H1 (cell line): ENCODE data around the gene LDHB. TPM values are rescaled to one million over a fixed set of nuclear protein-coding genes. Genes with fewer than 3 reads are reported as not detected.

ENCODE experiments used
- CTCF ChIA-PET: fragments of 300-600 bp; sonication (Branson Sonifier 250); formaldehyde crosslinking; loops from one replicate; lab custom pipeline; 2021; ENCODE audit not compliant: partially characterized antibody; lab: Charles Lee
- POLR2A ChIA-PET: fragments of 300-600 bp; sonication (Branson Sonifier 250); formaldehyde crosslinking; loops from one replicate; lab custom pipeline; 2021; ENCODE audit warnings: inconsistent platforms; ENCODE audit not compliant: partially characterized antibody; lab: Charles Lee
- DNase-seq, 2 experiments: peaks; one replicate each; pipeline versions ENCODE4 v3.0.0 to v3.0.0-alpha.2; 2010 to 2022; ENCODE audit warnings: low spot score in 2 of 2, low read depth in 1 of 2, mixed read lengths in 1 of 2
- FAIRE-seq: peaks from 2 replicates; lab custom pipeline; 2011; peaks lifted over from hg19 to GRCh38; lab: Jason Lieb, UNC
- H2AFZ ChIP-seq: 2 replicates; pipeline ENCODE4 v1.8.1; 2012; ENCODE audit warnings: low read length, inconsistent platforms
- H2AK5ac ChIP-seq: 2 replicates; pipeline ENCODE4 v1.6.1; 2013; ENCODE audit warnings: low read depth, low read length
- H2BK120ac ChIP-seq: replicated peaks from 2 replicates; pipeline ENCODE3; 2013; ENCODE audit warnings: low read depth, low read length, inconsistent platforms
- H2BK12ac ChIP-seq: 2 replicates; pipeline ENCODE4 v1.6.1; 2013; ENCODE audit warnings: low read depth, low read length
- H2BK15ac ChIP-seq: 2 replicates; pipeline ENCODE4 v1.6.1; 2013; ENCODE audit warnings: low read length
- H2BK20ac ChIP-seq: 2 replicates; pipeline ENCODE4 v1.6.1; 2013; ENCODE audit warnings: low read length
- H2BK5ac ChIP-seq: 2 replicates; pipeline ENCODE4 v1.6.1; 2013; ENCODE audit warnings: low read depth, low read length
- H3K14ac ChIP-seq: 2 replicates; pipeline ENCODE4 v1.6.1; 2013; ENCODE audit warnings: inconsistent platforms; ENCODE audit not compliant: insufficient read length
- H3K18ac ChIP-seq: 2 replicates; pipeline ENCODE4 v1.6.1; 2013; ENCODE audit warnings: low read length; ENCODE audit errors: extremely low read depth
- H3K23ac ChIP-seq: 2 replicates; pipeline ENCODE4 v1.6.1; 2013; ENCODE audit warnings: inconsistent platforms; ENCODE audit not compliant: insufficient read length
- H3K23me2 ChIP-seq: 2 replicates; pipeline ENCODE4 v1.6.1; 2013; ENCODE audit warnings: low read depth, low read length
- H3K27ac ChIP-seq: 2 replicates; pipeline ENCODE4 v1.6.1; 2011; ENCODE audit warnings: low read depth, low read length, inconsistent platforms
- H3K27me3 ChIP-seq, 4 experiments: replicated peaks in 1 of 4; 1 replicate in 1 of 4; 2 replicates in 3 of 4; pipeline versions ENCODE4 v1.6.1 to v1.8.1; 2011 to 2013; ENCODE audit warnings: low read length in 3 of 4, mild to moderate bottlenecking in 3 of 4, inconsistent platforms in 2 of 4, mixed read lengths in 2 of 4, moderate library complexity in 1 of 4; ENCODE audit not compliant: control insufficient read depth in 3 of 4, insufficient read depth in 3 of 4; ENCODE audit errors: extremely low read depth in 1 of 4
- H3K36me3 ChIP-seq, 4 experiments: 2 replicates each; pipeline versions ENCODE4 v1.6.1 to v1.8.1; 2011 to 2013; ENCODE audit warnings: mild to moderate bottlenecking in 4 of 4, low read length in 3 of 4, moderate library complexity in 2 of 4, control low read depth in 1 of 4, inconsistent platforms in 1 of 4; ENCODE audit not compliant: insufficient read depth in 4 of 4, control insufficient read depth in 2 of 4
- H3K4ac ChIP-seq: replicated peaks from 2 replicates; pipeline ENCODE3; 2013; ENCODE audit warnings: low read length, low read depth, mixed read lengths, inconsistent platforms; ENCODE audit not compliant: insufficient read length
- H3K4me1 ChIP-seq, 4 experiments: replicated peaks in 1 of 4; 1 replicate in 1 of 4; 2 replicates in 3 of 4; pipeline versions ENCODE4 v1.6.1 to v1.8.1; 2011 to 2013; ENCODE audit warnings: low read length in 3 of 4, inconsistent platforms in 2 of 4, mixed read lengths in 1 of 4; ENCODE audit not compliant: insufficient read depth in 4 of 4, control insufficient read depth in 3 of 4
- H3K4me2 ChIP-seq, 2 experiments: 2 replicates each; pipeline versions ENCODE4 v1.6.1 to v1.8.1; 2011 to 2013; ENCODE audit warnings: low read depth in 2 of 2, low read length in 2 of 2, control low read depth in 1 of 2, inconsistent platforms in 1 of 2, mild to moderate bottlenecking in 1 of 2; ENCODE audit not compliant: insufficient read depth in 1 of 2
- H3K4me3 ChIP-seq, 4 experiments: fragments of 200-600, 300-600 bp in 1 of 4; sonication (generic), shearing (Covaris generic), sonication (Bioruptor Twin) in 1 of 4; 2 replicates each; pipeline versions ENCODE4 v1.5.1 to v1.8.1; 2011 to 2016; ENCODE audit warnings: low read length in 4 of 4, low read depth in 3 of 4, control low read depth in 2 of 4, inconsistent platforms in 2 of 4, mild to moderate bottlenecking in 2 of 4, mixed read lengths in 1 of 4, moderate library complexity in 1 of 4; ENCODE audit not compliant: insufficient read depth in 2 of 4; ENCODE audit errors: extremely low read depth in 1 of 4
- H3K56ac ChIP-seq: replicated peaks from 2 replicates; pipeline ENCODE3; 2013; ENCODE audit warnings: low read depth, mild to moderate bottlenecking, mixed read lengths, low read length, inconsistent platforms; ENCODE audit not compliant: insufficient read length
- H3K79me1 ChIP-seq: 2 replicates; pipeline ENCODE4 v1.6.1; 2013; ENCODE audit warnings: low read depth, low read length, control low read depth
- H3K79me2 ChIP-seq, 2 experiments: 2 replicates each; pipeline versions ENCODE4 v1.6.1 to v1.8.1; 2012 to 2013; ENCODE audit warnings: low read length in 2 of 2, mild to moderate bottlenecking in 2 of 2, inconsistent platforms in 1 of 2; ENCODE audit not compliant: insufficient read depth in 2 of 2, control insufficient read depth in 1 of 2
- H3K9ac ChIP-seq, 4 experiments: replicated peaks in 1 of 4; 1 replicate in 1 of 4; 2 replicates in 3 of 4; pipeline versions ENCODE4 v1.6.1 to v1.8.1; 2011 to 2013; ENCODE audit warnings: low read depth in 3 of 4, low read length in 3 of 4, control low read depth in 2 of 4, mild to moderate bottlenecking in 2 of 4, moderate library complexity in 2 of 4, inconsistent platforms in 1 of 4; ENCODE audit errors: extremely low read depth in 1 of 4
- H3K9me3 ChIP-seq, 2 experiments: 2 replicates each; pipeline versions ENCODE4 v1.6.1 to v1.8.1; 2012 to 2013; ENCODE audit warnings: mild to moderate bottlenecking in 2 of 2, moderate library complexity in 2 of 2, control low read depth in 1 of 2, inconsistent platforms in 1 of 2, low read depth in 1 of 2, low read length in 1 of 2, mixed read lengths in 1 of 2; ENCODE audit not compliant: insufficient read depth in 2 of 2
- H4K20me1 ChIP-seq, 2 experiments: replicated peaks in 1 of 2; 2 replicates each; pipeline versions ENCODE3 to v1.8.1; 2011 to 2013; ENCODE audit warnings: inconsistent platforms in 2 of 2, low read length in 2 of 2, mild to moderate bottlenecking in 1 of 2; ENCODE audit not compliant: insufficient read depth in 2 of 2, control insufficient read depth in 1 of 2
- H4K5ac ChIP-seq: 2 replicates; pipeline ENCODE4 v1.6.1; 2013; ENCODE audit warnings: low read length, low read depth, mixed read lengths, inconsistent platforms; ENCODE audit not compliant: insufficient read length
- H4K8ac ChIP-seq: 2 replicates; pipeline ENCODE4 v1.8.0; 2013; ENCODE audit warnings: mild to moderate bottlenecking, moderate library complexity, low read length, inconsistent platforms; ENCODE audit not compliant: insufficient read depth; ENCODE audit errors: extremely low read depth
- H4K91ac ChIP-seq: replicated peaks from 2 replicates; pipeline ENCODE3; 2013; ENCODE audit warnings: low read length, mixed read lengths, inconsistent platforms; ENCODE audit not compliant: insufficient read length
- FOSL1 ChIP-seq: IDR thresholded peaks from 2 replicates; pipeline ENCODE4 v1.6.1; 2011; ENCODE audit warnings: mild to moderate bottlenecking, low read depth, low read length, moderate library complexity; ENCODE audit not compliant: insufficient read depth
- POLR2A ChIP-seq, 2 experiments: IDR thresholded peaks; 1 replicate in 1 of 2; 2 replicates in 1 of 2; pipeline ENCODE4 v1.6.1; 2011; ENCODE audit warnings: low read depth in 2 of 2, low read length in 2 of 2, mild to moderate bottlenecking in 2 of 2; ENCODE audit errors: control extremely low read depth in 1 of 2
- WGBS, 2 experiments: shearing (Covaris generic) in 1 of 2; methylation state at CpG; one replicate each; pipeline versions ENCODE4 v1.1.6 to v1.1.7; 2013 to 2015; ENCODE audit warnings: low lambda C conversion rate in 2 of 2, mixed read lengths in 2 of 2, inconsistent platforms in 1 of 2, low coverage in 1 of 2, missing lambda C conversion rate in 1 of 2; ENCODE audit not compliant: insufficient replicate concordance in 2 of 2, insufficient coverage in 1 of 2, insufficient read length in 1 of 2; ENCODE audit errors: extremely low coverage in 1 of 2, missing lambda C conversion rate in 1 of 2; 5-methylcytosine and 5-hydroxymethylcytosine counted together
- polyA plus RNA-seq, 7 experiments: library from polyadenylated mRNA; depleted of rRNA in 3 of 7; stranded (reverse) in 5 of 7; unstranded in 2 of 7; fragments of >200 nt in 5 of 7; fragments of 200-250 nt in 2 of 7; gene quantifications; 1 replicate in 5 of 7; 2 replicates in 1 of 7; 4 replicates in 1 of 7; pipeline versions ENCODE4 v1.2.1 to v1.2.3, GENCODE V29; 2011 to 2013; ENCODE audit warnings: missing spikeins in 2 of 7, mixed read lengths in 2 of 7
- total RNA-seq: library from RNA; stranded (reverse); fragmentation: NEBNext Ultra II Directional; extraction: Animal tissue kit (Norgen Biotek cat#: 25700); gene quantifications from 2 replicates; pipeline ENCODE4 v1.2.1, GENCODE V29; 2021
- TF ChIP-seq, protein P1 (sequence below): IDR thresholded peaks from 2 replicates; pipeline ENCODE4 v1.6.1; 2012; ENCODE audit warnings: inconsistent platforms

The LDHB gene
- total and polyA plus RNA-seq, 2 of the 8 experiments (the other 6 are each of a cell fraction or from before 2014, with no cell fraction given) = 1,177 to 1,781 TPM

DNA sequence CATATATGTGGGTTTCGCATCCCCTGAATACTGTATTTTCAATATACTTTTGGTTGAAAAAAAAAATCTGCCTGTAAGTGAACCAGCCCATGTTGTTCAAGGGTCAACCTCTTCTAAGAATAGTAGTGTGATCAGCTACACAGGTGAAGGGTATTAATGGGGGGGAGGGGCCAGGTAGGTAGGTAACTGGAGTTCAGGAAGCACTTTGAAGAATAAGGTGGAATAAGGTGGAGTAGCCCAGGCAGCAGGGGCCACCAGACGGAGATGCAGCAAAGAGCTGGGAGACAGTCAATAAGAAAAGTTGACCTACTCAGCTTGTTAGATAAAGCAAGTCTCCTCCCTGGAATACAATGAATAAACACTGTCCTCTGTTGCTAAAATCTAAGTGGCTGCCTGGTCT lies 9.3 kb downstream of the LDHB start:
- Histone ChIP-seq H3K36me3 (peaks cover 34 to 98% (median 78%) of the 10 kb centered on the region in 4 experiments), H3K4me1 (peaks cover 0 to 8% (median 4%) of the 10 kb centered on the region in 4 experiments; a peak in 5 of 7 replicates), H3K79me2 (peaks cover 0 to 83% of the 10 kb centered on the region in 2 experiments; a peak in 3 of 4 replicates), H3K18ac (no peak overlapping the region), H3K23ac (no peak overlapping the region)
- no peak for TF ChIP-seq FOSL1
- TF ChIP-seq POLR2A (IDR thresholded peaks at IDR 0.05; ENCODE audit: control extremely low read depth in 1 of 2, low read depth in 2 of 2, low read length in 2 of 2) = peak in 1 of 2 experiments; percentile 77; a peak in 1 of 3 replicates
- TF ChIP-seq, protein P1, sequence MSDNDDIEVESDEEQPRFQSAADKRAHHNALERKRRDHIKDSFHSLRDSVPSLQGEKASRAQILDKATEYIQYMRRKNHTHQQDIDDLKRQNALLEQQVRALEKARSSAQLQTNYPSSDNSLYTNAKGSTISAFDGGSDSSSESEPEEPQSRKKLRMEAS = no peak
- TF ChIP-seq, all 59 proteins: peak for 1
- Histone ChIP-seq H3K9me3 (no peaks in the 10 kb centered on the region), H4K8ac (no peak overlapping the region), H4K91ac (no peak overlapping the region), H3K27ac (no peak overlapping the region), H2BK120ac (no peak overlapping the region), H3K14ac (no peak overlapping the region), H4K5ac (no peak overlapping the region), H2AK5ac (no peak overlapping the region), H3K56ac (no peak overlapping the region), H2BK12ac (no peak overlapping the region), H3K27me3 (no peaks in the 10 kb centered on the region), H3K9ac (no peak overlapping the region), H3K4ac (no peak overlapping the region), H2BK15ac (no peak overlapping the region), H2AFZ (no peak overlapping the region), H3K79me1 (peaks cover 9% of the 10 kb centered on the region), H2BK20ac (no peak overlapping the region), H3K4me3 (no peak overlapping the region), H4K20me1 (peaks cover 17 to 28% of the 10 kb centered on the region in 2 experiments), H2BK5ac (no peak overlapping the region), H3K4me2 (no peak overlapping the region), H3K23me2 (no peaks in the 10 kb centered on the region)
- WGBS, 2 experiments = 94% methylated on average over 2 of the region's 2 CpGs; no CpG with 5 or more reads in 1 of the 2 experiments
- ChIA-PET CTCF (interaction anchor here (0.6 to 1.0 kb wide), 2 partner anchors 8 to 9 kb away, joined by 3 read pairs; partner anchors contain the start of gene LDHB), POLR2A (interaction anchor here (0.7 to 10.4 kb wide), 12 partner anchors 8 to 402 kb away, joined by 3 to 123 read pairs (median 4); partner anchors contain the start of gene LDHB)
- DNase-seq = no peak
- FAIRE-seq = no peak
